IMR-90 (cell line): ENCODE results near the gene ING2. TPM values are rescaled to one million over a fixed set of nuclear protein-coding genes. Genes with fewer than 3 reads are reported as not detected.

Source experiments
- polyA plus RNA-seq, 3 experiments: library from polyadenylated mRNA; depleted of rRNA; stranded (reverse); fragments of >200 nt; gene quantifications; 2 replicates each; pipeline ENCODE4 v1.2.3, GENCODE V29; 2012; ENCODE audit warnings: low replicate concordance in 1 of 3
- total RNA-seq: library from RNA; depleted of rRNA; stranded (reverse); fragments of >200 nt; gene quantifications from 2 replicates; pipeline ENCODE4 v1.2.3, GENCODE V29; 2012; rRNA removed

The ING2 gene
- total and polyA plus RNA-seq, 2 of the 4 experiments (the other 2 are of a cell fraction) = 2.5 to 9.5 TPM

Other genes starting within 250 kb of the ING2 start
- gene CLDN22, start 184.8 kb upstream of the ING2 start, total RNA-seq = not detected in 2 replicates
- not detected in 2 replicates for gene CLDN22, start 184.8 kb upstream of the ING2 start, polyA plus RNA-seq (2012; rRNA removed)
- not detected in 2 replicates for gene CLDN24, start 182.6 kb upstream of the ING2 start, total RNA-seq
- not detected in 2 replicates for gene CLDN24, start 182.6 kb upstream of the ING2 start, polyA plus RNA-seq (2012; rRNA removed)
- gene CDKN2AIP, start 60.4 kb upstream of the ING2 start, total RNA-seq = 16.4 and 16.8 TPM in 2 replicates
- 9.0 and 11.0 TPM in 2 replicates for gene CDKN2AIP, start 60.4 kb upstream of the ING2 start, polyA plus RNA-seq (2012; rRNA removed)
- gene RWDD4, start 154.1 kb downstream of the ING2 start, total RNA-seq = 8.8 and 22.2 TPM in 2 replicates
- 7.3 and 8.5 TPM in 2 replicates for gene RWDD4, start 154.1 kb downstream of the ING2 start, polyA plus RNA-seq (2012; rRNA removed)
- gene TRAPPC11, start 154.2 kb downstream of the ING2 start, total RNA-seq = 38.9 and 56.8 TPM in 2 replicates
- gene TRAPPC11, start 154.2 kb downstream of the ING2 start, polyA plus RNA-seq (2012; rRNA removed) = 22.1 and 25.3 TPM in 2 replicates